Gastroesophageal sphincter (tissue), 3 donors: ENCODE data around the gene MYCBP2.

Experiments used
- POLR2A ChIP-seq, 2 donors: fragments of 450-650 bp; IDR thresholded peaks; one replicate each; pipeline ENCODE4 v1.6.1; 2017; ENCODE audit warnings: antibody characterized with exemption in 2 of 2, mild to moderate bottlenecking in 2 of 2, moderate library complexity in 1 of 2
- POLR2AphosphoS5 ChIP-seq: sonication (generic); formaldehyde crosslinking; IDR thresholded peaks from one replicate; pipeline ENCODE4 v1.6.1; 2017; ENCODE audit warnings: antibody characterized with exemption
- TF ChIP-seq, protein P1 (sequence below), 4 experiments: fragments of 200-600 bp in 2 of 4; fragments of 450-650 bp in 2 of 4; sonication (generic) in 1 of 4; IDR thresholded peaks; one replicate each; pipeline ENCODE4 v1.5.1; 2017 to 2019; ENCODE audit warnings: antibody characterized with exemption in 4 of 4, mild to moderate bottlenecking in 2 of 4, moderate library complexity in 2 of 4

DNA sequence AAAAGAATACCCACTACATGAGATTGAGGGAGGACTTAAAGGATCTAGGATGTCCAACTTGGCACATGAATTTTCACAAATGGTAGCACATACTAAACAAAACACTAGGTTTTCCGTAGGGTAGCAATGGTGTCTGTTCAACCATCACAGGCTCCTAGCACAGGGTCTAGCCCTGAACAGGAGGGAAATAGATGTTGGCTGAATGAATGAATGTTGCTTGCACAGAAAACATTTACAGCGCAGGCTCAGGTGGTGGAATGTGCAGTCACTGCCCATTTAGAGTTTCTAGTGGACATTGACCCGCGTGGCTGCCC is 1.9 kb upstream of the MYCBP2 start:
- TF ChIP-seq, protein P1, sequence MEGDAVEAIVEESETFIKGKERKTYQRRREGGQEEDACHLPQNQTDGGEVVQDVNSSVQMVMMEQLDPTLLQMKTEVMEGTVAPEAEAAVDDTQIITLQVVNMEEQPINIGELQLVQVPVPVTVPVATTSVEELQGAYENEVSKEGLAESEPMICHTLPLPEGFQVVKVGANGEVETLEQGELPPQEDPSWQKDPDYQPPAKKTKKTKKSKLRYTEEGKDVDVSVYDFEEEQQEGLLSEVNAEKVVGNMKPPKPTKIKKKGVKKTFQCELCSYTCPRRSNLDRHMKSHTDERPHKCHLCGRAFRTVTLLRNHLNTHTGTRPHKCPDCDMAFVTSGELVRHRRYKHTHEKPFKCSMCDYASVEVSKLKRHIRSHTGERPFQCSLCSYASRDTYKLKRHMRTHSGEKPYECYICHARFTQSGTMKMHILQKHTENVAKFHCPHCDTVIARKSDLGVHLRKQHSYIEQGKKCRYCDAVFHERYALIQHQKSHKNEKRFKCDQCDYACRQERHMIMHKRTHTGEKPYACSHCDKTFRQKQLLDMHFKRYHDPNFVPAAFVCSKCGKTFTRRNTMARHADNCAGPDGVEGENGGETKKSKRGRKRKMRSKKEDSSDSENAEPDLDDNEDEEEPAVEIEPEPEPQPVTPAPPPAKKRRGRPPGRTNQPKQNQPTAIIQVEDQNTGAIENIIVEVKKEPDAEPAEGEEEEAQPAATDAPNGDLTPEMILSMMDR (IDR thresholded peaks at IDR 0.05) = no peak
- TF ChIP-seq POLR2A (IDR thresholded peaks at IDR 0.05) (no peak), POLR2AphosphoS5 (no peak)
